T-helper 9 cell (primary cell): ENCODE results near the gene PER3.
"Not testable (repeated sequence)": the region's sequence is repeated elsewhere in the genome, so short reads cannot be mapped to it uniquely, and the experiment has no call there.

Source experiments
- DNase-seq: peaks from one replicate; pipeline ENCODE4 v3.0.0-alpha.2; 2020

Gene PER3

DNA sequence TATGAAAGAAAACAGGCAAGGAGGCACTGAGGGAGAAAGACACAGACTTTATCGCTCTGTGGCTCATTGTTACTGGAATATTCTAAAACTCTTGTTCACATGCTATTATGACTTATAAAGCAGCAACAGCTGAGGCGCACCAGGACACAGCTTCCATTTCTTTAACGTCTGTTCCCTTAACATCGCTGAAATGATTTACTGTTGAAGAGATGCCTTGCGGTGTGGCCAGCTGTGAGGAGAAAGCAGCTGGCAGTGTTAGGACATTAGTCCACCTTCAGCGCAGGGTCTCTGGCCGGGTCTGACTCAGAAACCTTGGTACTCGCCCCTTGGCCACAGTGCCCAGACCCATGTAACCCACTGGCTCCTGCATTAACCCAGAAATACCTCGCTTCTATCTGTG, 3.1 kb upstream of the PER3 start:
- DNase-seq: no peak

DNA sequence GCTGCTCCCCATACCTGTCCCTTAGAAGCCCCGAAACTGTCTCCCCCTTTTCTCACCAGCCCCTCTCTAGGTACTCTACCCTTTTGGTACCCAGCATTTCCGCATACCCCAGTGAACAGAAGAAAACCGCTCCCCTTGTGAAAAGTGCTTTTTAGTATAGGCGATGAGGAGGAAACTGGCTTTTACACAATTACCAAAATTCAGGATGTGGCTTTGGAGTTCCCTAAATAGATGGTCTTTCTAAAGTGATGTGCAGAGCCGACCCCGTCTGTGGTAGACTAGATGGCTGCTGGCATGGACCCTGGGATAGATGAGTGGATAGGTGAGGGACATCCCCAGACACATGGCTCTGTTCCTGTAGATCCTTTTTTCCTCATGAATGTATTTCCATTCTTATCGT, 2.6 kb upstream of the PER3 start:
- DNase-seq: no peak

DNA sequence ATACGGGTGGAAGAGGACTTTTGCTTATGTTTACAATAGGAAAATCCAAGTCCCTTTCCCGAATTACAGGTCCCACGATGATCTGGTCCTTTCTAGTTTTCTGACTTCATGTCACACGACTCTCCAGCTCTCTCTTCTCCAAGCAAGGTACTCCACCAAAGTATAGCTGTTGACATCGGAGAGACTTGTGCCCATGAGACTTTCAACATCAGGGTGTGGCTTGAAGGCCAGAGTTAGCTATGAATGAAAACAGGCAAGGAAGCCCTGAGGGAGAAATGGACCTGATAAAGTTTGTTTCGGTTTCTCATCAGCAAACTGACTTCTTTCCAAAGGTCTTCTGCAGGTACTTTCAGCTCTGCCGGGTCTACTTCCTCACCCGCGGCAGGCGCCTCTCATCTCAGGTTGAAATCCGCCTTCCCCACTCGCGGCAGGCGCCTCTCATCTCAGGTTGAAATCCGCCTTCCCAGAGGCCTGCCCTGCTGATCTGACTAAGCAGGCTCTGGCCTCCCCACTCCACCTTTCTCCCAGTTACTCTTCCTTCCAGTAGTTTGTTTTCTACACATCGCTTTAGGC, 2.1 kb upstream of the PER3 start:
- no peak for DNase-seq

DNA sequence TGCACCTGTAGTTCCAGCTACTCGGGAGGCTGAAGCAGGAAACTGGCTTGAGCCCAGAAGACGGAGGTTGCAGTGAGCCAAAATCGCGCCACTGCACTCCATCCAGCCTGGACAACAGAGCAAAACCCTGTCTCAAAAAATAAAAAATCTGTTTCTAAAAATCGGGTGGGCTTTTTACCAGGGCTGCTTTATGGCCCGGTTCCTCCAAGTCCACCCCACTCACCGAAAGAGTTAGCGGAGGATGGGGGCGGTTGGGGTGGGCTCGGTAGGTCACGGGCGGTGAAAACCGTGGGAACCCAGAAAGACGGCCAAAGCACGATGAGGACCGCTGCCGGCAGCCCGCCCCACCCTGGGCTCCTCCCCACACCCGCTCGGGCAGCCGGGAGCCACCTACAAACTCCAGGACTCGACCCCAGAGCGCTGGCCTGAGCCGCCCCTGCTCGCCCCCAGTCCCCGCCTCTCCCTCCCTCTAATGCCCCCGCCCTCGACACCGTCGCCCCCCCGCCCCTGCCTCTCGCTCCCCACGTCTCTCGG, 846 bp upstream of the PER3 start:
- DNase-seq: no peak

DNA sequence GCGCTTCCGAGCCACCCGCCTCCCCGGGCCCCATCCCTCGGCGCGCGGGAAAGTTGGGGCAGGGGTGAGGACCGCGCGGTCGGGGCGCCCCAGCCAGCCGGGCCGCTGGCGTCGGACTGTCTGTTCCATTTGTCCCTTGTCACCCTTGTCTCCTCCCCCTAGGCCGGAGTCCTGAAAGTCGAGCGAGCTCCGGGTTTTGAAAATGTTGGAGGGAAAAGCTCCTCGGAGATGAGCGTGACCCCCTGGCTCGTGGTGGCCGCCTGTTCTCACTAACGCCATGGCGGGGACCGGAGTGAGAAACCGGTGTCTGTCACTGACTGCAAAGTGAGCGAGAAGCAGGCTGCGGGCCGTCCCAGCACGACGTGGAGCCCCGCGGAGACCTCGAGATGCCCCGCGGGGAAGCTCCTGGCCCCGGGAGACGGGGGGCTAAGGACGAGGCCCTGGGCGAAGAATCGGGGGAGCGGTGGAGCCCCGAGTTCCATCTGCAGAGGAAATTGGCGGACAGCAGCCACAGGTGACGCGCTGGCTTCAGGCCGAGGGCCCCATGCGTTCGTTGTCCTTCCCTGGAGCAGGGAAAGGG, 491 bp downstream of the PER3 start:
- DNase-seq: peak; percentile 15

DNA sequence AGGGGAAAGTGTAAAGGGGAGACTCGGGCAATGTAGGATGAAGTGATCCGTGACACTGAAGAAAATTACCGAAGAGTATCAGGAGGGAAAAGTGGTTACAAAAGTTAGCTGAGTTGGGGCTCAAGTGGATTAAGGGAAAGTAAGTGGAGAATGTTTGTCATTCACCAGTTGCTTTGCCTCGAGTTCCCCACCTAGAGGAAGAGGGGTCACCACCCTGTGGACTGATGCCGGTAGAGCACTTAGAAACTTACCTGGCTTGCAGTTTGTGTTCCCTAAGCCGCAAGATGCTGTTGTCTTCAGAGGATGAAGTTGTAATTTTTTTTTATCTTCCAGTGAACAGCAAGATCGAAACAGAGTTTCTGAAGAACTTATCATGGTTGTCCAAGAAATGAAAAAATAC, 1.0 kb downstream of the PER3 start:
- no peak for DNase-seq

DNA sequence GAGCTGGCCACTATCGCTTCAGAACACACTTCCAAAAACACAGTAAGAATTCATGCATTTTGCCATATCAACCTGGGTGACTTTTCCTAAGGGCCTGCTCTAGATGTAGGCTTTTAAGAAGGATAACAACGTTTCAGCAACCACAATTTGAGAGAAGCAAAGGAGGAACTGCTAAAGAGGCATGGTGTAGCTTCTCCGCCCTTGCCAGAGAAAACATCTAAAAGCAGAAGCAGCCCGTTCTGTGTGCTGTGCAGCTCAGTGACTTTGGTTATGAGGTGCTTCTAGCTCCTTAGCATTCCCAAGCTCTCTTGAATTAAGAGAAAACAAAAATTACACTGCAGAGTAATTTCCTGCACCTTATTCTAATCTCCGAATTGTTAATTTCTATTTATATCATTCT, 2.7 kb downstream of the PER3 start:
- DNase-seq: no peak

DNA sequence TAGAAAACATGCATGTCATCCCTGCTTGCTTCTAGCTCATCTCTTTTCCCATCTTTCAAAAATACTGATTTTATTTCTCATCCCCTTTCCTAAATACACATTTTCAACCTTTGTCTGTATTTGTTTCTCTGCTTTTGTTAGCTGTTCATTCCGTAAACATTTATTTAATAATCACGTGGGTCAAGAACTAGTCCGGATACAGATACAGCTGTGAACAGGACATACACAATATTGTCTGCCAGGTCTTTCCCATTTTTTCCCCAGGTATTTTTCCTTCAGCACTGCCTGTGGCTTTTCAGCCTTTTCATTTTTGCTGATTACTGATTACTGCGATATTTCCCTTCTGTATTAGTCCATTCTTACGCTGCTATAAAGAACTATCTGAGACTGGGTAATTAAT, 5.7 kb downstream of the PER3 start:
- no peak for DNase-seq

DNA sequence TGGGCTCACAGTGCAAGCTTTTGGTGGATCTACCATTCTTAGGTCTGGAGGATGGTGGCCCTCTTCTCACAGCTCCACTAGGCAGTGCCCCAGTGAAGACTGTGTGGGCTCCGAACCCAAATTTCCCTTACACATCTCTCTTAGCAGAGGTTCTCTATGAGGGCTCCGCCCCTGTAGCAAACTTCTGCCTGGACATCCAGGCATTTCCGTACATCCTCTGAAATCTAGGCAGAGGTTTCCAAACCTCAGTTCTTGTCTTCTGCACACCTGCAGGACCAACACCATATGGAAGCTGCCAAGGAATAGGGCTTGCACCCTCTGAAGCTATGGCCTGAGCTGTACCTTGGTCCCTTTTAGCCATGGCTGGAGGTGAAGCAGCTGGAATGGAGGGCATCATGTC, 6.9 kb downstream of the PER3 start:
- not testable (repeated sequence) for DNase-seq

DNA sequence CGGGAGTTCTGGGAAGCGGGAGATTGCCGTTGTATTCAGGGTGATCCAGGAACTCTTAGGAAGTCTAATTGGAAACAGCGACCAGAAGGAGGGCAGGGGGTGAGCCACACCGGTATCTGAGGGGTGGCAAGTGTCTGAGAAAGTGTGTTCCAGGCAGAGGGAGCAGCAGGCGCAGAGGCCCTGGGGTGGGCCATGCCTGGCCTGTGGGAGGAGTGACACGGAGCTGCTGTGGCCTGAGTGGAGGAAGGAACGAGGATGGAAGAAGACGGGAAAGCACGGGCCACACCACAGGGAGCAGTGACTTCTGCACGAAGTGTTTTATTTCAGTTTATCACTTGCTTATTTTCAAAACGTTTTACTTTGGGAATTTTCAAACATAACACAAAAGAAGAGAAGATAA, 11.3 kb downstream of the PER3 start:
- DNase-seq: no peak

DNA sequence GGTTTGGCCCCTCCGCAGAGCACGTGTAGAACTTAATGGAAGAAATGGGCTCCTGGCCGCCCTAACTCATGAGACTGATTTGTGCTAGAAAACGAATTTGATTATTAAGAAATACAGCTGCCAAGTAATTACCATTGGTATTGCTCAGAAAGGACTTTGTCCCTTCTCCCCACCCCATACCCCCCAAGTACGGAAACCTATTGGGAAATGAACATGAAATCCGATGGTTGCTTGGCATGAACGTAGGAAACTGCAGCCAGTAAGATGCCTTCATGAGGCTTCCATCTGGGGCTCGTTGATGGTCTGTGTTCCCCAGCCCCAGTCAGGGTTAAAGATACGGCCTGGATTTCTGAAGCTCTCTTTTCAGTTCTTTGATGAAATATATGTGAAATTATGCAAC, 21.4 kb downstream of the PER3 start:
- no peak for DNase-seq

DNA sequence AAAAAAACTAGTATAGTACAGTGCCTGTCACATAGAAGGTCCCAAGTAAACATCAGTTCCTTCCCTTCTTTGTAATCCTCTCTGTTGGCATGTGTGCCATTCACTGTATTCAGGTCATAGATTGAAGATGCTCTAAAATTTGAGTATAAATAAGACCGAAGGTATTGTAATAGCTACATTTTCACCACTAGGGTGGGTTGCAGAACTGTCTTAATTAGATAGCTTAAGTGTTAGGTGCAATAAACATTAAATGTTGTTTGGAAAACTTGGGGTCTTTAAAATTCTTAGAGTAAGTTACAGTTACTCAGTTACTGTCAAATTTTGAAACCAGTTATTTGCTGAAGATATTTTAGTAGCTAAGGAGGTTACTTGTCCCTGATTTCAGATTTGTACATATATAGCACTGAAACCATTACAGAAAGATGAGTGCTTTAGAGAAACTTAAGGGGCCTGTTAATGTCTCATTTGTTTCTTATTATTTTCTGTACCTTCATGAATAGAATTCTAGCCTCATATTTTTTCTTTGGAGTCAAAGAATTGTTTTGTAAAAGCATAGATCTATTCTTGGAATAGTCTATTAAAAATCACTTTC, 24.3 kb downstream of the PER3 start:
- no peak for DNase-seq

DNA sequence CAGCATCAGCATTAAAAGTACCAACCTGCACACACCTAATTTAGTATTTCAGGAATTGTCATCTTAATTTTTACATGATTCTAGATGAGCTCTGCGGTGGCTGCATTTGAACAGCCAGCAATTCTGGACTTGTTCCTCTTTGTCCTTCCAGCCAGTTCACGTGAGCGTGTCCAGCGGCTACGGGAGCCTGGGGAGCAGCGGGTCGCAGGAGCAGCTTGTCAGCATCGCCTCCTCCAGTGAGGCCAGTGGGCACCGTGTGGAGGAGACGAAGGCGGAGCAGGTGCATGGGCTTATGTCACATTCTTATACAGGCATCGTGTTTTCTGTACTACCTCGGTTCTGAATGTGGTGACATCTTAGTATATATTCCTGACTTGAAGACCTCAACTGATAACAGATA, 25.7 kb downstream of the PER3 start:
- no peak for DNase-seq

DNA sequence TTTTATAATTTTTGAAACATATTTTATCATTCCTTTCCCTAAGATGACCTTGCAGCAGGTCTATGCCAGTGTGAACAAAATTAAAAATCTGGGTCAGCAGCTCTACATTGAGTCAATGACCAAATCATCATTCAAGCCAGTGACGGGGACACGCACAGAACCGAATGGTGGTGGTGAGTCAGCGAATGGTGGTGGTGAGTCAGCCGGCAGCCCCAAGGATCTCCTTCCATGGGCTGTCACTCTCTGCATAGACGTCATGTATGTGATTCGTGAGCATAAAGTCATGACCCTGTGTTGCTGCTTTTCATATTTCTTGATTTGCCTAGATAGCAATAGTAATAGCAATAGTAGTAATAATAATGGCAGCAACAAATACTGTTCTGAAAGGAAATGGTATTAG, 26.3 kb downstream of the PER3 start:
- no peak for DNase-seq

DNA sequence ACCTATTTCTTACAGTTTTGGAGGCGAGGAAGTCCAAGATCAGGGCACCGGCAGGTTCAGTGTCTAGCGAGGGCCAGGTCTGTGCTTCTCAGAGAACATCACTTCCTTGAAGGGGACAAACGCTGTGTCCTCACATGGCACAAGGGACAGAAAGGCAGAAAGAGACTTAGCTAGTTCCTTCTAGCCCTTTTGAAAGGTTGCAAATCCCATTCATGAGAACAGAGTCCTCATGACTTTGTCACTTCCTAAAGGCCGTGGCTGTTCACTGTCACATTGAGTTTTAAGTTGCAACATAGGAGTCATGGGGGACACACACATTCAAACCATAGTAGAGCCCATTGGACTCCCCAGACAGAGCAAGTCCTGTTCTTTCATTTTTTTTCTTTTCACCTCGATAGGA, 27.4 kb downstream of the PER3 start:
- DNase-seq: no peak

DNA sequence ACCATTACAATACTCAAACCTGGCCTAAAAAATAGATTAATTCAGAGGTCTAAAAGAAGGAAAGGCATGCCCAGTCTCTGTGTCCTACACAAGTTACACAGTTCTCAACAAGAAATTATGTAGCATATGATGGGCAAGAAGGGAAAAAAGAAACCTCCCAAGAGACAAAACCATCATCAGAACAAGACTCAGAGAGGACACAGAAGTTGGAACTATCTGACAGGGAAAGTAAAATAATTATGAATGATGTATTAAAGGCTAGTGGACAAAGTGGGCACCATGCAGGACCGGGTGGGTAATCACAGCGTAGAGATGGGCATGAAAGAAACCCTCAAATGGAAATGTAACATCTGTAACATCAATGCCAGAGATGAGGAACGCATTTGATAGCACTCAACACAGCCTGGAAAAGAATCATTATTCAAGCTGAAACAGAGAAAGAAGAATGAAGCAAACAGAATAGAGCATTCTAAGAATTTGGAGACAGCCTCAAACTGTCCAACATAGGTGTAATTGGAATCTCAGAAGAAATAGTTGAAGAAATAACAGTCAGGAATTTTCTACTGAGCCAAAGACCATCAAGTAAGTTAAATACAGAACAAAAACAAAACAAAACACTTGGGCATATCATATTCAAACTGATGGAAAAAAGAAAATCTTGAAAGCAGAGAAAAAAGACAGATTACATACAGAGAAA, 29.7 kb downstream of the PER3 start:
- DNase-seq: no peak

DNA sequence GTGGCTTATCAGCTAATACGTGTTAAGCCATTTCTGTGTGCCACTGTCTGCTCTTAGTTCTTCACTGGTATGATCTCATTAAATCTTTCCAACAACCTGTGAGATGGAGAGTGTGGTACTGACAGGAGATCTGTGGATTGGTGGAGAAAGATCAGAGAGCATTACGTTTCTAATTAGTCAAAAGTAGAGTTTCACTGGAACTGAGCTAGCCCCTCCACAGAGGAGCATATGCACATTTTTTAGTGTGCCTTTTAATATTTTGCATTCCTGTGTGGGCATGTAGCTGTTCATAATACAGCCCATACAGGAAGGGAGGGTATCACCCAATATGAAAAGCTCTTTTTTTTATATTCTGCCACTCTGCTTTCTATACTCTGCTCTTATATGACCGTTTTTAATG, 37.2 kb downstream of the PER3 start:
- no peak for DNase-seq

DNA sequence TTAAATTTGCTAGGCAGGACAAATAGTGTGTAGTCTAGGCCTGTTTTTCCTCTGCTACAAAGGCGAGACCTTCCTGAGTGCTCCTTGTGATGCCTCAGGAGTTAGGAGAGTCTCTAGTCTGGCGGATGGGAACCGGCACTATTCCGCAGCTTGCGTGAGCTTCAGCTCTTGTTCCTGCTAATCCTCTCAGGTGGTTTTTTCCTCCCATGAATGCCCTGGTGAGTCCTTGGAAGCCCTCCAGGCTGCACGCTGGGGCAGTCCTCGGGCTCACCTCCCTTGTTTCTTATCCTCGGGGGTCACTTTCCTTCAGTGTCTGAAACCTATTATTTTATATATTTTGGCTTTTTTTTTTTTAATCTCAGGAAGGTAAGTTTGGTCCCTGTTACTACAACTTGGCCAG, 40.6 kb downstream of the PER3 start:
- DNase-seq: no peak

DNA sequence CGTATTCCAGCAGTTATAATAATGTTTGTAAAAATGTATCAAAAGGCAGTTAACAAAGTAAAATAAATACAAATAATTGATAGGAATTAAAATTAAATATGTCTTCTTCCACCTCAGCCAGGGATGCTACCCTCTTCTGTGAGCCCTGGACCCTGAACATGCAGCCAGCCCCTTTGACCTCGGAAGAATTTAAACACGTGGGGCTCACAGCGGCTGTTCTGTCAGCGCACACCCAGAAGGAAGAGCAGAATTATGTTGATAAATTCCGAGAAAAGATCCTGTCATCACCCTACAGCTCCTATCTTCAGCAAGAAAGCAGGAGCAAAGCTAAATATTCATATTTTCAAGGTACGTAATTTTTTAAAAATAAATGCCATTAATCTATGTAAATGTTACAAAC, 42.3 kb downstream of the PER3 start:
- DNase-seq: no peak

DNA sequence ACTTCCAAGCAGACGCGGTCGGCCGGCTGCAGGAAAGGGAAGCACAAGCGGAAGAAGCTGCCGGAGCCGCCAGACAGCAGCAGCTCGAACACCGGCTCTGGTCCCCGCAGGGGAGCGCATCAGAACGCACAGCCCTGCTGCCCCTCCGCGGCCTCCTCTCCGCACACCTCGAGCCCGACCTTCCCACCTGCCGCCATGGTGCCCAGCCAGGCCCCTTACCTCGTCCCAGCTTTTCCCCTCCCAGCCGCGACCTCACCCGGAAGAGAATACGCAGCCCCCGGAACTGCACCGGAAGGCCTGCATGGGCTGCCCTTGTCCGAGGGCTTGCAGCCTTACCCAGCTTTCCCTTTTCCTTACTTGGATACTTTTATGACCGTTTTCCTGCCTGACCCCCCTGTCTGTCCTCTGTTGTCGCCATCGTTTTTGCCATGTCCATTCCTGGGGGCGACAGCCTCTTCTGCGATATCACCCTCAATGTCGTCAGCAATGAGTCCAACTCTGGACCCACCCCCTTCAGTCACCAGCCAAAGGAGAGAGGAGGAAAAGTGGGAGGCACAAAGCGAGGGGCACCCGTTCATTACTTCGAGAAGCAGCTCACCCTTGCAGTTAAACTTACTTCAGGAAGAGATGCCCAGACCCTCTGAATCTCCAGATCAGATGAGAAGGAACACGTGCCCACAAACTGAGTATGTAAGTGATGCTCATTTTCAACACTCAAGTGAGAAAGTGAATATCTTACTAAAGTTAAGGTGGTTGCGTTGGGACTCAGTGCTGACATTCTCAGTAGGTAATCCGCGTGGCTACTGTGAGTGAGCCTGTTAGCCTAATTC, 43.2 kb downstream of the PER3 start:
- no peak for DNase-seq

DNA sequence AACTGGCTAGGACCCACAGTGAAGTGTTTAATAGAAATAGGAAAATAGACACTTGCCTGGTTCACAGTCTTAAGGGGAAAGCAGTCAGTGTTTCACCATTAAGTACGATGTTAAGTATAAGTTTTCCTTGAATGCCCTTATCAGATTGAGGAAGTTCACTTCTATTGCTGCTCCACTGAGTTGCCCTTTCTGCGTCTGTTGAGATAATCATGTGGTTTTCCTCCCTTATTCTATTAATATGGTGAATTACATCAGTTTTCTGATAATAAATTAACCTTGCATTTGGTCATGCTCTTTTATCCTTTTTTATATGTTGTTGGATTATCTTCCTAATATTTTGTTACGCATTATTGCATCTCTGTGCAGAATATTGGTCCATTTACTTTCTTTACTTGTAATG, 47.4 kb downstream of the PER3 start:
- DNase-seq: no peak

DNA sequence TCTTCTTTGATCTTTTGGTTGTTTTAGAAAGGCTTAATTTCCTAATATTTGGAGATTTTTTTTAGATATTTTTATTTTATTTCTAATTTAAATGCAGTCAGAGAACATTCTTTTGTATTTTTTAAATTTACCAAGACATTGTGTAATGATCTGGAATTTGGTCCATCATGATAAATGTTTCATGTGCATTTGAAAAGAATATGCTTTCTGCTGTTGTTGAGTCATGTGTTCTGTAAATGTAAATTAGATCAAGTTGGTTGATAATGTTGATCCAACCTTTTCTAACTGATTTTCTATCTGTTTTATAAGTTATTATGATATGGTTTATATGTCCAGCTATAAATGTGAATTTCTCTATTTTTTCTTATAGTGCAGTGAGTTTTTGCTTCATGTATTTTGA, 48.9 kb downstream of the PER3 start:
- no peak for DNase-seq

DNA sequence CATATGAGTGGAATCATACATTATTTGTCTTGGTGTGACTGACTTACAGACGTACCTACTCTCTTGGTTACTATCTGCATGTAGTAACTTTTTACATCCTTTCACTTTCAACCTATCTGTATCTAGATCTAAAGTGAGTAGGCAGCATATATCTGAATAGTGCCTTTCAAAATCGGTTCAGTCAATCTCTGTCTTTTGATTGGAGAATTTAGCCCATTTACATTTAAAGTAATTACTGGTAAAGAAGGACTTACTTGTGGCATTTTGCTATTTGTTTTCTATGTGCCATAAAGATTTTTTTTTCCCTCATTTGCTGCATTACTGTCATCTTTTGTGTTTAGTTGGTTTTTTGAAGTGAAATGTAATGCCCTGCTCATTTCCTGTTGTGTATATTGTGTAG, 54.6 kb downstream of the PER3 start:
- DNase-seq: no peak
